Measurements from ENCODE around the gene CLASP1. TPM values are rescaled to one million over a fixed set of nuclear protein-coding genes. Genes with fewer than 3 reads are reported as not detected.

Gene CLASP1
- total and polyA plus RNA-seq, 5 donors from 2014 or later, result 8.7 to 72.1 (median 12.2) TPM

DNA sequence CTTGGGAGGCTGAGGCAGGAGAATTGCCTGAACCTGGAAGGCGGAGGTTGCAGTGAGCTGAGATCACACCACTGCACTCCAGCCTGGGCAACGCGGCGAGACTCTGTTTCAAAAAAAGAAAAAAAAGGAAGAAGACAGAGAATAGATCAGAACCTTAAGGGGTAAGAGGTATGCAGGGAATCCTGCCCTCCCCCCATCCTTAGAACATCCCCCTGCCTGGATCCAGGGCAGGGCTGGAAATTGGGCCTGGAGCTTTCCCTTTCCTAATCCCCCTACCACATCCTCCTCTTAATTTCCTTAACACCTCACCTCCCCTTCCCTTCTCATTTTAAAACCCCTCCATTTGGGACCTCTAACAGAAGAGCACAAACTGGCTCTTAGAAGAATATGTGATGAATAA is 62.1 kb downstream of the CLASP1 start:
- Histone ChIP-seq H3K4me3 (ENCODE audit: low read depth, low read length) (no peak overlapping the region), H3K9me3 (ENCODE audit: control insufficient read depth in 2 of 2, low read length in 2 of 2) (no peaks in the 10 kb centered on the region), H3K4me1 (ENCODE audit: control insufficient read depth, insufficient read depth, low read length, poor library complexity, severe bottlenecking) (no peaks in the 10 kb centered on the region), H3K27me3 (ENCODE audit: control insufficient read depth, insufficient read depth, low read length) (no peaks in the 10 kb centered on the region), H3K27ac (ENCODE audit: insufficient read depth, low read length, poor library complexity, severe bottlenecking) (no peak overlapping the region), H3K36me3 (ENCODE audit: control insufficient read depth, insufficient read depth, low read length) (no peaks in the 10 kb centered on the region)
- ATAC-seq (ENCODE audit: low read depth in 2 of 2) (no peak), DNase-seq (no peak)
- Mint-ChIP-seq H3K27ac (no peak overlapping the region), H3K36me3 (peaks cover 22% of the 10 kb centered on the region), H3K9me3 (no peaks in the 10 kb centered on the region), H3K4me1 (peaks cover 26 to 39% (median 31%) of the 10 kb centered on the region in 4 donors), H3K27me3 (no peaks in the 10 kb centered on the region), H3K4me3 (no peak overlapping the region)

GRCh38 chr2:121584741-121585140 is 64.5 kb downstream of the CLASP1 start:
- H3K27ac ChIP-seq (ENCODE audit: insufficient read depth, low read length, poor library complexity, severe bottlenecking), result no peak overlapping the region
- no peak overlapping the region for H3K4me3 ChIP-seq (ENCODE audit: low read depth, low read length)
- no peaks in the 10 kb centered on the region for H3K9me3 ChIP-seq (ENCODE audit: control insufficient read depth in 2 of 2, low read length in 2 of 2)
- H3K4me1 ChIP-seq (ENCODE audit: control insufficient read depth, insufficient read depth, low read length, poor library complexity, severe bottlenecking), result no peaks in the 10 kb centered on the region
- ATAC-seq (ENCODE audit: low read depth in 2 of 2) (no peak), DNase-seq (no peak)
- no peaks in the 10 kb centered on the region for H3K27me3 Mint-ChIP-seq
- no peaks in the 10 kb centered on the region for H3K27me3 ChIP-seq (ENCODE audit: control insufficient read depth, insufficient read depth, low read length)
- H3K36me3 ChIP-seq (ENCODE audit: control insufficient read depth, insufficient read depth, low read length), result no peaks in the 10 kb centered on the region
- no peaks in the 10 kb centered on the region for H3K9me3 Mint-ChIP-seq
- no peak overlapping the region for H3K4me3 Mint-ChIP-seq
- H3K27ac Mint-ChIP-seq, result peak overlapping the region in 1 of 3 donors; percentile 17
- H3K4me1 Mint-ChIP-seq, result peaks cover 26 to 33% (median 30%) of the 10 kb centered on the region in 4 donors
- peaks cover 12% of the 10 kb centered on the region for H3K36me3 Mint-ChIP-seq

- no peak for ATAC-seq (ENCODE audit: low read depth in 2 of 2)
- Histone ChIP-seq H3K27me3 (ENCODE audit: control insufficient read depth, insufficient read depth, low read length) (no peaks in the 10 kb centered on the region), H3K4me1 (ENCODE audit: control insufficient read depth, insufficient read depth, low read length, poor library complexity, severe bottlenecking) (no peaks in the 10 kb centered on the region), H3K9me3 (ENCODE audit: control insufficient read depth in 2 of 2, low read length in 2 of 2) (no peaks in the 10 kb centered on the region), H3K4me3 (ENCODE audit: low read depth, low read length) (no peak overlapping the region), H3K27ac (ENCODE audit: insufficient read depth, low read length, poor library complexity, severe bottlenecking) (no peak overlapping the region), H3K36me3 (ENCODE audit: control insufficient read depth, insufficient read depth, low read length) (no peaks in the 10 kb centered on the region)
- Mint-ChIP-seq H3K4me3 (no peak overlapping the region), H3K36me3 (peaks cover 6% of the 10 kb centered on the region), H3K4me1 (peaks cover 23 to 38% (median 32%) of the 10 kb centered on the region in 4 donors), H3K27ac (peak overlapping the region in 1 of 3 donors; percentile 1), H3K9me3 (no peaks in the 10 kb centered on the region), H3K27me3 (no peaks in the 10 kb centered on the region)
- DNase-seq, result peak in 1 of 3 donors; percentile 10
Observed at GRCh38 chr2:121583555-121583954, 65.7 kb downstream of the CLASP1 start.

DNA sequence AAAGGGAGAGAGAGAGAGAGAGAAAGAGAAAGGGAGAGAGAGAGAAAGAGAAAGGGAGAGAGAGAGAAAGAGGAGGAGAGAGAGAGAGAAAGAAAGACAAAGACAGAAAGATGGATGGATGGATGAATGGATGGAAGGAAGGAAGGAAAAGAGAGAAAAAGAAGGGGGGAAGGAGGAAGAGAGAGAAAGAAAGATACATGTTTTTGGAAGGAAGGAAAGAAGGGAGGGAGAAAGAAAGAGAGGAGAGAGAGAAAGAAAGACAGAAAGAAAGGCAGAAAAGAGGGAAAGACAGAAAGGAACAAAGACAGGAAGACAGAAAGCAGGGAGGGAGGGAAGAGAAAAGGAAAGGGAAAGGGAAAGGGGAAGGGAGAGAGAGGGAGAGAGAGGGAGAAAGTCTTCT is 67.0 kb downstream of the CLASP1 start:
- Mint-ChIP-seq H3K27me3 (no peaks in the 10 kb centered on the region), H3K27ac (no peak overlapping the region), H3K36me3 (peaks cover 8% of the 10 kb centered on the region), H3K9me3 (no peaks in the 10 kb centered on the region), H3K4me3 (no peak overlapping the region), H3K4me1 (peaks cover 23 to 43% (median 35%) of the 10 kb centered on the region in 4 donors)
- H3K27ac ChIP-seq (ENCODE audit: insufficient read depth, low read length, poor library complexity, severe bottlenecking), result no peak overlapping the region
- no peaks in the 10 kb centered on the region for H3K36me3 ChIP-seq (ENCODE audit: control insufficient read depth, insufficient read depth, low read length)
- DNase-seq (no peak), ATAC-seq (ENCODE audit: low read depth in 2 of 2) (no peak)
- H3K4me1 ChIP-seq (ENCODE audit: control insufficient read depth, insufficient read depth, low read length, poor library complexity, severe bottlenecking), result no peaks in the 10 kb centered on the region
- no peaks in the 10 kb centered on the region for H3K9me3 ChIP-seq (ENCODE audit: control insufficient read depth in 2 of 2, low read length in 2 of 2)
- H3K27me3 ChIP-seq (ENCODE audit: control insufficient read depth, insufficient read depth, low read length), result no peaks in the 10 kb centered on the region
- no peak overlapping the region for H3K4me3 ChIP-seq (ENCODE audit: low read depth, low read length)

DNA sequence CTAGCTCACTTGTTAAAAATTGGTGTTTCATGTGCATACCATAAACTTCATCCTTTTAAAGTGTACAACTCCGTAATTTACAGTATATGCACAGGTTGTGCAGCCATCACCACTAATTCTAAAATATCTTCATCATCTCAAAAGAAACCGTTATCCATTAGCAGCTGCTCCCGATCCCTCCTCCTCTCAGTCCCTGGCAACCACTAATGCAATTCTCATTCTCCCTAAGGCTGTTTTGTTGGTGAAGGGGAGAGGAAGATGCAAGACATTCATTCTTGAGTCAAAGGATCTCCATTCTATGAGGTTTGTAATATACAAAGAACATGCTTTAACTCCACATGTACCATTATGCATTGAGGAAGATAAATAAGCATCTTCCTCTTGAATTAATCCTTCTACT is 70.0 kb downstream of the CLASP1 start:
- no peak overlapping the region for H3K27ac ChIP-seq (ENCODE audit: insufficient read depth, low read length, poor library complexity, severe bottlenecking)
- H3K4me3 ChIP-seq (ENCODE audit: low read depth, low read length), result no peak overlapping the region
- DNase-seq (no peak), ATAC-seq (ENCODE audit: low read depth in 2 of 2) (no peak)
- H3K4me1 ChIP-seq (ENCODE audit: control insufficient read depth, insufficient read depth, low read length, poor library complexity, severe bottlenecking), result no peaks in the 10 kb centered on the region
- Mint-ChIP-seq H3K9me3 (no peaks in the 10 kb centered on the region), H3K27me3 (no peaks in the 10 kb centered on the region), H3K27ac (no peak overlapping the region), H3K36me3 (peaks cover 4% of the 10 kb centered on the region), H3K4me3 (no peak overlapping the region), H3K4me1 (peaks cover 15 to 52% (median 35%) of the 10 kb centered on the region in 4 donors)
- H3K27me3 ChIP-seq (ENCODE audit: control insufficient read depth, insufficient read depth, low read length), result no peaks in the 10 kb centered on the region
- no peaks in the 10 kb centered on the region for H3K36me3 ChIP-seq (ENCODE audit: control insufficient read depth, insufficient read depth, low read length)
- H3K9me3 ChIP-seq (ENCODE audit: control insufficient read depth in 2 of 2, low read length in 2 of 2), result no peaks in the 10 kb centered on the region

DNA sequence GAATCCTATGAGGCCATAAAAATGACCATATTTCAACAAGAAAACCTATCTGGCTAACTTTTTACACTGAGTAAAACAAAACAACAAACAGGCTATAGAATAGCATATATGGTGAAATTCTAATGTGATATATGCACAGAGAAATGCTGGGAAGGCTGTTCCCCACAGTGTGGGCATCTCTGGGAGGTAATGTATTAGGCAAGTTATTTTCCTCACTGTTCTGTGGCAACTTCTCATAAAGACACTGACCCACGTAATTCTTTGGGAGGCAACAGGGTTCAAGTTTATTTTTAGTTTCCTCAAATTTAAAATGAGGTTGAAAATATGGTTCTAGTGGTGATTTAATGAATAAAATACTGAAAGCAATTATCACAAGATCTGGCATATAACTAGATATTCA is 71.9 kb downstream of the CLASP1 start:
- Histone ChIP-seq H3K4me1 (ENCODE audit: control insufficient read depth, insufficient read depth, low read length, poor library complexity, severe bottlenecking) (no peaks in the 10 kb centered on the region), H3K27me3 (ENCODE audit: control insufficient read depth, insufficient read depth, low read length) (no peaks in the 10 kb centered on the region), H3K36me3 (ENCODE audit: control insufficient read depth, insufficient read depth, low read length) (no peaks in the 10 kb centered on the region), H3K4me3 (ENCODE audit: low read depth, low read length) (no peak overlapping the region), H3K27ac (ENCODE audit: insufficient read depth, low read length, poor library complexity, severe bottlenecking) (no peak overlapping the region), H3K9me3 (ENCODE audit: control insufficient read depth in 2 of 2, low read length in 2 of 2) (no peaks in the 10 kb centered on the region)
- no peak for ATAC-seq (ENCODE audit: low read depth in 2 of 2)
- no peaks in the 10 kb centered on the region for H3K9me3 Mint-ChIP-seq
- peaks cover 6 to 43% (median 33%) of the 10 kb centered on the region in 4 donors for H3K4me1 Mint-ChIP-seq
- H3K27me3 Mint-ChIP-seq, result no peaks in the 10 kb centered on the region
- no peak overlapping the region for H3K4me3 Mint-ChIP-seq
- no peak for DNase-seq
- H3K36me3 Mint-ChIP-seq, result peaks cover 8% of the 10 kb centered on the region
- H3K27ac Mint-ChIP-seq, result no peak overlapping the region

DNA sequence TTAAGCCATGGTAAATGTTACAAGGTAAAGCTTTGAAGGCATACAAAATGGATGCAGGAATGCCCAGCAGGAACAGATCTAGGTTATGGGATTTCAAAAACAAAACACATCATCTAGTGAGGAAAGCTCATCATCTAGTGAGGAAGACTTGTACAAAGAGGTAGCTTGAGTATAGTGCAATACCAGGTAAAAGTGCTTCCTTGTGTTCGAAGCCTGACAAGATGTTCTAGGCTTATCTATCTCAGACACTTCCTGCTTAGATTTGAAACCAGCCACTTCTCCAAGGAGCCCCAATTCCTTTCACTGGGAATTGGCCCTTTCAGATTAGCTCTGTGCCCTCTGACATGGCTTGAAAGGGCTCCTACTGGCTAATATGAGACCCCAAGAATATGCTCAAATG is 73.0 kb downstream of the CLASP1 start:
- Mint-ChIP-seq H3K27me3 (no peaks in the 10 kb centered on the region), H3K9me3 (no peaks in the 10 kb centered on the region), H3K27ac (no peak overlapping the region), H3K36me3 (peaks cover 13% of the 10 kb centered on the region), H3K4me3 (no peak overlapping the region), H3K4me1 (peaks cover 10 to 43% (median 38%) of the 10 kb centered on the region in 4 donors)
- ATAC-seq (ENCODE audit: low read depth in 2 of 2) (no peak), DNase-seq (no peak)
- no peaks in the 10 kb centered on the region for H3K27me3 ChIP-seq (ENCODE audit: control insufficient read depth, insufficient read depth, low read length)
- H3K27ac ChIP-seq (ENCODE audit: insufficient read depth, low read length, poor library complexity, severe bottlenecking), result no peak overlapping the region
- H3K4me1 ChIP-seq (ENCODE audit: control insufficient read depth, insufficient read depth, low read length, poor library complexity, severe bottlenecking), result no peaks in the 10 kb centered on the region
- no peaks in the 10 kb centered on the region for H3K9me3 ChIP-seq (ENCODE audit: control insufficient read depth in 2 of 2, low read length in 2 of 2)
- no peak overlapping the region for H3K4me3 ChIP-seq (ENCODE audit: low read depth, low read length)
- H3K36me3 ChIP-seq (ENCODE audit: control insufficient read depth, insufficient read depth, low read length), result no peaks in the 10 kb centered on the region

DNA sequence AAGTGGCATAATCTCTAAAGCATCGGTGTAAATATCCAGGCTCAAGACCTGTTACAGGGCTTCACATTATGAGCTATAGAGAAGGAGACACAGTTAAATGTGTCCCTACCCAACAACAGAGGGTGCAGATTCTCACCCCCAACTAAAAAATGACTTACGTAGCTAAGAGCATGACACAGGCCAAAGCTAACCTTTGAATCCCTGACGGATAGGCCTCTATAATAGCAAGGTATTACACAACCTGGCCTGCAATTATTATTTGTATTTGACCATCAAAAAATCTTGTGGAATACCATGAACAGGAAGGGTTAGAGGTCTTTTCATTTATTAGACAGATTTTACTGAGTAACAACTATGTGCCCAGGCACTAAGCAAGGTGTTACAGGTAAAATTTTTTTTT is 73.5 kb downstream of the CLASP1 start:
- Histone ChIP-seq H3K9me3 (ENCODE audit: control insufficient read depth in 2 of 2, low read length in 2 of 2) (no peaks in the 10 kb centered on the region), H3K27me3 (ENCODE audit: control insufficient read depth, insufficient read depth, low read length) (no peaks in the 10 kb centered on the region), H3K4me3 (ENCODE audit: low read depth, low read length) (no peak overlapping the region), H3K4me1 (ENCODE audit: control insufficient read depth, insufficient read depth, low read length, poor library complexity, severe bottlenecking) (no peaks in the 10 kb centered on the region), H3K36me3 (ENCODE audit: control insufficient read depth, insufficient read depth, low read length) (no peaks in the 10 kb centered on the region), H3K27ac (ENCODE audit: insufficient read depth, low read length, poor library complexity, severe bottlenecking) (no peak overlapping the region)
- Mint-ChIP-seq H3K27ac (peak overlapping the region in 1 of 3 donors; percentile 9), H3K27me3 (no peaks in the 10 kb centered on the region), H3K4me3 (no peak overlapping the region), H3K36me3 (peaks cover 13% of the 10 kb centered on the region), H3K9me3 (no peaks in the 10 kb centered on the region), H3K4me1 (peaks cover 8 to 41% (median 38%) of the 10 kb centered on the region in 4 donors)
- ATAC-seq (ENCODE audit: low read depth in 2 of 2) (no peak), DNase-seq (no peak)

All from CD4-positive, CD25-positive, alpha-beta regulatory T cell (primary cell).